HCT116 (cell line): Measurements from ENCODE around the gene ATP2B3. TPM values are rescaled to one million over a fixed set of nuclear protein-coding genes. Genes with fewer than 3 reads are reported as not detected.

Experiments
- ATAC-seq: fragments of 200-7000 bp; cut with Tn5 transposase; 2 replicates; pipeline ENCODE4 v1.9.1; 2020; ENCODE audit warnings: mild to moderate bottlenecking, moderate library complexity
- BruUV-seq: library from RNA; stranded (reverse); fragments of 400-500 nt; replicated peaks from 2 replicates; lab custom pipeline; 2021; lab: Mats Ljungman, UMichigan
- CTCF ChIA-PET: fragments of 300-600 bp; sonication (Branson Sonifier 250); formaldehyde crosslinking; loops from one replicate; lab custom pipeline; 2021; ENCODE audit warnings: antibody characterized with exemption; lab: Charles Lee
- POLR2A ChIA-PET: fragments of 300-600, 350-600 bp; sonication (Branson Sonifier 250); formaldehyde crosslinking; loops from one replicate; lab custom pipeline; 2021; ENCODE audit warnings: antibody characterized with exemption; lab: Charles Lee
- RAD21 ChIA-PET, 2 experiments: fragments of 300-600 bp; sonication (Branson Sonifier 250); formaldehyde crosslinking; loops; one replicate each; lab custom pipeline; 2023; ENCODE audit warnings: low total read pairs in 2 of 2; ENCODE audit not compliant: uncharacterized antibody in 2 of 2, unreplicated experiment in 2 of 2, low non-redundant PET in 1 of 2; lab: Charles Lee
- DNase-seq: peaks from one replicate; pipeline ENCODE4 v3.0.0-alpha.2; 2010; ENCODE audit warnings: low read depth, low spot score
- H2AFZ ChIP-seq: fragments of 200-600 bp; shearing (Covaris generic), sonication (generic); 2 replicates; pipeline ENCODE4 v1.6.1; 2017; ENCODE audit warnings: low read depth, mixed run types, mixed read lengths, antibody characterized with exemption, low read length; ENCODE audit not compliant: poor library complexity, severe bottlenecking
- H3K27ac ChIP-seq: 2 replicates; pipeline ENCODE4 v1.5.1; 2012; ENCODE audit warnings: low read depth, low read length
- H3K27me3 ChIP-seq: fragments of 200-600 bp; sonication (generic); 2 replicates; pipeline ENCODE4 v1.6.1; 2016; ENCODE audit warnings: mixed run types, low read length, mixed read lengths; ENCODE audit not compliant: insufficient read depth
- H3K36me3 ChIP-seq, 2 experiments: fragments of 200-500 bp in 1 of 2; fragments of 200-600 bp in 1 of 2; sonication (Bioruptor generic) in 1 of 2; sonication (generic) in 1 of 2; 2 replicates each; pipeline versions ENCODE4 v1.5.1 to v1.6.1; 2014 to 2016; ENCODE audit warnings: low read length in 2 of 2, inconsistent platforms in 1 of 2, mixed read lengths in 1 of 2, mixed run types in 1 of 2; ENCODE audit not compliant: insufficient read depth in 2 of 2, control insufficient read depth in 1 of 2
- H3K4me1 ChIP-seq, 2 experiments: fragments of 200-600 bp in 1 of 2; sonication (generic) in 1 of 2; 2 replicates each; pipeline versions ENCODE4 v1.5.1 to v1.6.1; 2012 to 2017; ENCODE audit warnings: low read length in 2 of 2, inconsistent platforms in 1 of 2, mild to moderate bottlenecking in 1 of 2, mixed read lengths in 1 of 2, mixed run types in 1 of 2, moderate library complexity in 1 of 2; ENCODE audit not compliant: insufficient read depth in 2 of 2, control insufficient read depth in 1 of 2
- H3K4me2 ChIP-seq: fragments of 200-600 bp; sonication (generic); 2 replicates; pipeline ENCODE4 v1.6.1; 2017; ENCODE audit warnings: mixed run types, low read length, mixed read lengths
- H3K4me3 ChIP-seq, 2 experiments: fragments of 200-600 bp in 1 of 2; sonication (generic) in 1 of 2; replicated peaks in 1 of 2; 2 replicates each; pipeline ENCODE4 v1.5.1; 2011 to 2016; ENCODE audit warnings: low read length in 2 of 2, control low read depth in 1 of 2, low read depth in 1 of 2, mild to moderate bottlenecking in 1 of 2, mixed read lengths in 1 of 2, mixed run types in 1 of 2
- H3K79me2 ChIP-seq: fragments of 200-600 bp; sonication (generic); 2 replicates; pipeline ENCODE4 v1.6.1; 2017; ENCODE audit warnings: mild to moderate bottlenecking, mixed run types, low read length, moderate library complexity, mixed read lengths; ENCODE audit not compliant: insufficient read depth
- H3K9ac ChIP-seq: fragments of 200-600 bp; sonication (generic); 2 replicates; pipeline ENCODE4 v1.6.1; 2016; ENCODE audit warnings: low read length, mixed read lengths
- H3K9me2 ChIP-seq: fragments of 200-600 bp; sonication (generic), shearing (Covaris generic); 2 replicates; pipeline ENCODE4 v1.6.1; 2017; ENCODE audit warnings: mixed run types, mild to moderate bottlenecking, moderate library complexity; ENCODE audit not compliant: insufficient read depth
- H3K9me3 ChIP-seq, 2 experiments: fragments of 200-500 bp in 1 of 2; fragments of 200-600 bp in 1 of 2; sonication (Bioruptor generic) in 1 of 2; sonication (generic) in 1 of 2; 2 replicates each; pipeline ENCODE4 v1.6.1; 2014 to 2017; ENCODE audit warnings: low read length in 2 of 2, mixed read lengths in 2 of 2, inconsistent platforms in 1 of 2, low read depth in 1 of 2, mild to moderate bottlenecking in 1 of 2, mixed run types in 1 of 2, moderate library complexity in 1 of 2; ENCODE audit not compliant: control insufficient read depth in 1 of 2, insufficient read depth in 1 of 2
- H4K20me1 ChIP-seq: fragments of 200-600 bp; sonication (generic), shearing (Covaris generic); 2 replicates; pipeline ENCODE4 v1.6.1; 2017; ENCODE audit warnings: mixed run types, mild to moderate bottlenecking, moderate library complexity; ENCODE audit not compliant: insufficient read depth
- EGR1 ChIP-seq: IDR thresholded peaks from 2 replicates; pipeline ENCODE4 v1.6.1; 2012; ENCODE audit warnings: low read depth
- JUND ChIP-seq: IDR thresholded peaks from 2 replicates; pipeline ENCODE4 v1.6.1; 2012
- MAX ChIP-seq: IDR thresholded peaks from 2 replicates; pipeline ENCODE4 v1.6.1; 2012
- POLR2AphosphoS5 ChIP-seq: IDR thresholded peaks from 2 replicates; pipeline ENCODE4 v1.6.1; 2011; ENCODE audit warnings: mild to moderate bottlenecking, low read depth, low read length, moderate library complexity
- RAD21 ChIP-seq: IDR thresholded peaks from 2 replicates; pipeline ENCODE4 v1.6.1; 2012; ENCODE audit warnings: low read depth, mild to moderate bottlenecking
- SRF ChIP-seq: IDR thresholded peaks from 2 replicates; pipeline ENCODE4 v1.6.1; 2012; ENCODE audit warnings: low read depth
- TCF7L2 ChIP-seq: IDR thresholded peaks from 2 replicates; pipeline ENCODE4 v1.7.0; 2011; ENCODE audit warnings: borderline replicate concordance, inconsistent platforms; ENCODE audit not compliant: insufficient read depth, insufficient read length; ENCODE audit errors: extremely low read depth
- ZBTB33 ChIP-seq: IDR thresholded peaks from 2 replicates; pipeline ENCODE4 v1.6.1; 2011; ENCODE audit warnings: mild to moderate bottlenecking, low read length, moderate library complexity; ENCODE audit not compliant: insufficient replicate concordance; ENCODE audit errors: extremely low read depth
- intact Hi-C: fragments of 100-400 bp; cut with micrococcal nuclease; formaldehyde crosslinking; loops from 2 replicates; pipeline ENCODE4 v1.10.0; 2022
- total RNA-seq: library from RNA; stranded (reverse); gene quantifications from one replicate; pipeline ENCODE4 v1.2.1, GENCODE V29; 2021; ENCODE audit not compliant: unreplicated experiment

ATP2B3 gene
- total RNA-seq, 1 experiment from 2014 or later, result not detected

GRCh38 chrX:153592966-153593688, 75.7 kb downstream of the ATP2B3 start:
- peaks cover 20% of the 10 kb centered on the region for H3K79me2 ChIP-seq
- no peaks in the 10 kb centered on the region for H4K20me1 ChIP-seq
- H3K9me2 ChIP-seq, result no peaks in the 10 kb centered on the region
- H3K4me1 ChIP-seq, result peaks cover 4 to 10% of the 10 kb centered on the region in 2 experiments; a peak in 2 of 4 replicates
- H2AFZ ChIP-seq, result no peak overlapping the region
- POLR2A ChIA-PET, result no interaction called here
- CTCF ChIA-PET, result no interaction called here
- ATAC-seq, result no peak
- no peak overlapping the region for H3K27ac ChIP-seq
- no peak overlapping the region for H3K9ac ChIP-seq
- intact Hi-C loops, result no loop called here
- RAD21 ChIA-PET, result no interaction called here
- BruUV-seq, result no TSS peak
- DNase-seq, result no peak
- H3K4me3 ChIP-seq, result no peak overlapping the region
- no peaks in the 10 kb centered on the region for H3K9me3 ChIP-seq
- no peaks in the 10 kb centered on the region for H3K27me3 ChIP-seq
- H3K4me2 ChIP-seq, result no peak overlapping the region
- TF ChIP-seq TCF7L2 (no peak), JUND (no peak), RAD21 (no peak), MAX (no peak)
- no peaks in the 10 kb centered on the region; a peak in 1 of 4 replicates for H3K36me3 ChIP-seq

GRCh38 chrX:153593811-153594500, 76.5 kb downstream of the ATP2B3 start:
- Histone ChIP-seq H3K27me3 (no peaks in the 10 kb centered on the region), H3K4me3 (no peak overlapping the region), H3K27ac (no peak overlapping the region), H3K4me1 (peaks cover 4 to 10% of the 10 kb centered on the region in 2 experiments; a peak in 2 of 4 replicates), H4K20me1 (no peaks in the 10 kb centered on the region), H3K9me3 (no peaks in the 10 kb centered on the region), H3K9ac (no peak overlapping the region), H3K36me3 (no peaks in the 10 kb centered on the region; a peak in 1 of 4 replicates), H3K79me2 (peaks cover 24% of the 10 kb centered on the region), H2AFZ (no peak overlapping the region), H3K9me2 (no peaks in the 10 kb centered on the region), H3K4me2 (no peak overlapping the region)
- ATAC-seq, result no peak
- ChIA-PET CTCF (no interaction called here), RAD21 (no interaction called here), POLR2A (no interaction called here)
- intact Hi-C loops, result no loop called here
- no peak for TF ChIP-seq POLR2AphosphoS5
- TF ChIP-seq EGR1, result no peak
- no peak for TF ChIP-seq MAX
- no peak for TF ChIP-seq SRF
- no peak for TF ChIP-seq ZBTB33
- BruUV-seq, result no TSS peak
- DNase-seq, result no peak
